Ramos (cell line): ENCODE data around the gene PEPD.

Experiments used
- in situ Hi-C: fragments of 300-500 bp; cut with MboI; formaldehyde crosslinking; loops from one replicate; pipeline ENCODE4 v1.14.3; 2022; ENCODE audit warnings: low sequenced_read_pairs; ENCODE audit not compliant: unreplicated experiment

PEPD gene

DNA sequence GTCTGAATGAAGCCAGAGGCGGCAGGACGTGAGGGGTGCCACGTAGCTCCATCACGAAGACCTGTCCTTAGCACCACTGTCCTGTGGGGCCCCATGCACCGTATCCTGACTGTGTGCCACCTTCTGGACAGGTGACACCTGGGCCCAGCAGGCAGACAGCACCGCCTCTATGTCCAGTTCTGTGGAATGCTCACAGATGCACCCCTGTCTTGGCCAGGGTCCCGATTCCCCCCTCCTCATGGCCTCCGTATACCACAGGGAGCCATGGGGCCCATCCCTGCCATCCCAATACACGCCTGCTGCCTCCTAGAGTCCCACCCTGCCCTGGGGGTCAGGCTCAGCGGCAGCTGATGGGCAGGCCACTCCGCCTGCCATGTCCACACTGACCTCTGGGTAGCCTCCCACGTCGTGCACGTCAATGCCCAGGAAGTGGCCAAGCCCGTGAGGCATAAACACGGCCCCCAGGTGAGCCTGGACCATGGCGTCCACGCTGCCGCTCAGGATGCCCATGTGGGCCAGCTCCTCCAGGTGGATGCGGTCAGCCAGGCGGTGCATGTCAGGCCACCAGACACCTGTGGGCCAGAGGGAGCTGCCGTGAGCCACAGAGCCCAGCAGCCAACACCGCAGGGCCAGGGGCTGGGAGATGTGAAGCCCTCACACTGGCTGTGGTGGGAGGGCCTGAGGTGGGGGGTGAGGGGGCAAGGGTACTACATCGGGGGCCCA, 130.5 kb downstream of the PEPD start:
- in situ Hi-C loops, result no loop called here

DNA sequence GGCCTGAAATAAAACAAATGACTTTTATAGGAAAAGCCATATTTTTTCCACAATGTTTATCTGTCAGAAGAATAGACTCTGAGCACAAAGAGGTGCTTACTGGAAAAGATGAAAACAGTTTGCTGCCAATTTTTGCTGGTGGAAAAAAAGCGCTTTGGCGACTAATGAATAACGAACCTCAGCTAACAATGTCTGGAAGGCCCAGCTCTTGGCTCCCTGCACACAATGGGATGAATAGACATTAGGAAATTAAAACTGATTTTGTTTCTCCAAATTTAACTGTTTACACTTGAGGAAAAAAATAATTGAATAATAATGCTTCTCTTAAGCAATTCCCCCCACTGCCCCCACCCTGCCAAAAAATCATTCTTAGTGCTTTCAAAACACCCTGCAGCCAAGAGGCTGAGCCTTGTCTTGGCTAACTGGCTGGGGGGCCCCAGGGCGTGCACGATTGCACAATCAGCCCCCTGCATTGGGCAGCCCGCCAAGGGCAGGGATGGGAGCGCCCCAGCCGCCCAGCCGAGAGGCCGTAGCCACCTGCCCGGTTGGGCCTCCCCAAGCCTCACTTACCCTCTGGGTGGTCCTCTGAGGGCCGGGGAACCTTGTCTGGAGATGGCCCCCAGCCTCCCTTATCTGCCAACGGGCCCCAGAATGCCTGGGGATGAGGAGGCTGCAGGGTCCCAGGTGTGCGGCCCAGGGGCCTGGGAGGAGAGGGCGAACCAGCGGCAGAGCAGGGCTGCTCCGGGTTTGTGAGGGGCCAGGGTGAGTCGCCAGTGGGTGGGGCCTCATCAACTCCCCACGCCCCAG, 131.3 kb downstream of the PEPD start:
- in situ Hi-C loops, result no loop called here

DNA sequence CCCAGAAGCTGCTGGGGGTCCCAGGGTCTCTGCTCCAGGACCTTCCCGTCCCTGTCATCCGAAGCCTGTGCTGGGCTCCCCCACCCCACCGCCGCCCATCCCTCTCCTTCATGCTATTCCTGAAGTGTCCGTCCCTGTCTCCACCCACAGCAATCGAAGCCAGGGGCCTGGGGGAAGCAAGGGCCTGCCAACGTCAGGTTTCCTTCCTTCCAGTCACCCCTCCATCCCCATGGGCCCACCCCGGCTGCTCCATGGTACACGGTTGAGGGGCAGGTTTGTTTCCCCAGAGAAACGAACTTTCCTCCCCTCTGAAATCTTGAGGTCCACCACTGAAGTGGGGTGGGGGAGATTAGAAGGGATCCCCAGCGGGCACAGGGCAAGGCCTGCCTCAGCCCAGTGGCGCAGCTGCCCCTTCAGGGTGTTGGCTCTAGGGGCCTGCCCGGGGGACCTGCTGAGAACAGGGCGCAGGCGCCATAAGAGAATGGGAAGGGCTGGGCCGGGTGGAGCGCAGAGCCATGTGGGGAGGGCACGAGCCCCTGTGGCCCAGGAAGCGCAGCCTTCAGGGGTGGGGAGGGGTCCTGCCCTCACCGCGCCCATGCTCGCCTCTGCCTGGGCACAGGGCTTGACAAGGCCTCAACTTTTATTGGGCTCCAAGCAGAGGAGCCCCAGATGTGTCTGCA, 132.0 kb downstream of the PEPD start:
- in situ Hi-C loops, result no loop called here

DNA sequence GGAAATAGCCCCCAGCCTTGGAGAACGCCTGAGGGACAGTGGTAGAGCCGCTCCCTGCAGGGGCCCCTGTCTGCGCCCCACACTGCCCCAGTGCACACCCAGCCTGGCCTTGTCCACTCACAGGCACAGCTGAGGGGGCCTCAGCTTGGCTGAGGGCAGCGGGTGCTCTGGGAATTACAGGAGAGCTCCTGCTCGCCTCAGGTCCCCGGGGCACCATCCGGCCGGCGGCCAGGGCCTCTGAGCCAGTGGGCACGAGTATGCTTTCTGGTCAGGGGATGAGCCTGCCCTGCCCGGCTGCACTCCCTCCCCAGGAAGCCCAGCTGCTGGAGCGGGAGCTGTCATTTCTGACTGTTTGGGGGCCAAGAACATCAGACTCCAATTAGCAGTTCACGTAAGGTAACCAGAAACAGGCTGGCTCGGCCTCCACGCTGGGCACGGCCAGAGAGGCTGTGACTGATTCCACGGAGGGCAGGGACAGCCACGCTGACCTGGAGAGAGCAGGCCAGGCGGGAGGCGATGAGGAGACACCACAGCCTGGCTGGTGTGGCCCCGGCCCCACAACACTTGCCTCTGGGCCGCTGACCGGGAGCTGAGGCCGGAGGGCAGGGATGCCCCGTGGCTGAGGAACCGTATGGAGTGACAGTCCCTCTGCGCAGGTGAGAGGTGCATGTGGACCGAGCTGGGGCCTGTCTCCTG, 132.7 kb downstream of the PEPD start:
- in situ Hi-C loops, result no loop called here

DNA sequence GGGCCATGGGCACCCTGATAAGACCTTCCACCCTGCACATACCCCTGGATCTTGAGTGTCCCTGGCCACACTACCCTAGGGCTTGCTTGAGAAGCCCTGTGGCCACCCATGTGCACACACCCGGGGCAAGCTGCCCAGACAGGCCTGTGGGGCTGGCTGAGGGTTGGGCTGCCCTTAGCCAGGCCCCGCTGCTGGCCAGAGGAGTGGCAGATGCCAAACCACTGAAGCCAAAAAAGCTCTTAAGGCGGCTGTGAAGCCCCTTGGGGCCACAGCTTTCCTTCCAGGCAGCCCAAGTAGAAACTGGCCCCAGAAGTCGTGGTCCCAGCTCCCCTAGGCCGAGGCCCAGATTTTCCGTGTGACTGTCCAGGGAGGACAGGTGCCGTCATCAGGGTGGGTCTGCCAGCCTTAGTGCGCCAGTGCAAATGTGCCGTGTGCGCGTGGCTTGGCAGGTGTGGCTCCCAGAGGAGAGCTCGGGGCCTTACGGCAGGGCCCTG, 133.3 kb downstream of the PEPD start:
- in situ Hi-C loops, result no loop called here

DNA sequence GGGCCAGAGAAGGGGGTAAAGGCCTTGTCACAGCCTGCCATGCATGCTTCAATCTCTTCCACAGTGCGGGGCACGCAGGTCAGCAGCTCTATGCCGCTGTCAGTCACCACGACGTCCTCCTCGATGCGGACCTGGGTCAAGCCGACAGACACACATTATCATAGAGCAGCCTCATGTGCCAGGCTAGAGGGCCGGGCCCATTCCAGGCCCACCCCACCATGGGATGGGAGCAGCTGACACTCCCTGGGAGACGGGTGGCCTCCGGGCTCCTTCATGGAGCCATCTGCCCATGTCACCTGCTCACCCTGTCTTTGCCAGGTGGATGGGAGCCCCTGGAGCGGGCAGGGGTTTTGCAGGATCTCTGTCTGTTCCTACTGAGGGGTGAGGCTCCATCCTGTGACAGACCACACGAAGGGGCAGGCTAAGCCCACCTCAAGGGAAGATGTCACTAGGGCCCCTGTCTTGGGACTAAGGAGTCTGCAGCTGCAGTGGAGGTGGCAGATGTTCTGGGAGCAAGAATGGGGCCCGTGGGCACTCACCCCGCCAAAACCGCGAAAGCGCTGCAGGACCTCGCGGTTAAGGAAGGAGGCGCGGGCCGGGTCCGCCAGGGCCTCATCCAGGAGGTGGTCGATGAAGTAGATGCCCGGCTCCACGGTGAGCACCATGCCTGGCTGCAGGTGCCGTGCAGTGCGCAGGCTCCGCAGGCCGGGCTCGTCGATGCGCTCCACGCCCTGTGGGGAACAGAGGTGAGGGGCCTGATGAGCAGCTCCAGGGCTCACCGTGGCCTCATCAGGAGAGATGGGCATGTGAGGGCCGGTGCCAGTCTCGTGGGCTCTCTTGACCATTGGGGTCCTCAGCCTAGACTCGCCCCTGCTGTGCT, 134.0 kb downstream of the PEPD start:
- in situ Hi-C loops, result no loop called here

DNA sequence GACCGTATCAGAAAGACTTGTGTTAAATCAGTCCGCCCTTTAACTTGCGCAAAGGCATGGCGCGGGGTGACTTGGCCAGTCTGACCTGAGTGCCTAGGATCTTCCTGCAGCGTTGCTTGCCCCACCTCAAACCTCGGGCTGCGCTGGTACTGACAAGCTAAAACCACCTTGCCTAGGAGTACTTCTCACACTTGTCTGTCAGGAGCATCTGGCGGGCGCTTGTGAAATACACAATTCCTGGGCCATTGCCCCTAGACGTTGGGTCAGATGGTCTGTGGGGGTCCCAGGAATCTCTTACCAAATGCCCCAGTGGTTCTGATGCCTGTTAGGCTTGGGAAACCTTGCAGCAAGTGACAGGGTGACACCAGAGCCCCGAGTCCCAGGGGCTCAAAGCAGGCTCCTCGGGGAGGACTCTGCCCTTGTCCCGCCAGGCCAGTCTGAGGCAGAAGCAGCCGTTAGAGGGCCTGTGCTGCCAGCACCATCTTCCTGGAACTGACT, 135.2 kb downstream of the PEPD start:
- in situ Hi-C loops, result no loop called here

DNA sequence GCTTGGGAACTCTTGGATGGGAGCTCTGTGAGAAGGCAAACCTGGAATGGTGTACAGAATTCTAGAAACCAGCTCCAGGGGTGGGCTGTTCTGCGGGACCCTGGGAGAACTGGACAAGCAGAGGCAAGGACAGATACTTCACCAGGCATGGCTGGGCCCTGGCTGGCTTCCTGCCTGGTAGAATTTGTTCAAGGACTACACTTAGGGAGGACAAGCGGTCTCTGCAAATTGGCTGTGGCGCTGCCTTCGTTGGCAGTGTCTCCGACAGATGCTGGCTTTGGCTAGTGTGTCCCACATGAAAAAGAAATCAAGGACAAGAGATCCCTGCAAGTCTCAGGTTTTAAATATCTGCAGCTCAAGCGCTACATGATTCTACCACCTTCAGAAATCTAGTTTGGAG, 135.6 kb downstream of the PEPD start:
- in situ Hi-C loops, result no loop called here

DNA sequence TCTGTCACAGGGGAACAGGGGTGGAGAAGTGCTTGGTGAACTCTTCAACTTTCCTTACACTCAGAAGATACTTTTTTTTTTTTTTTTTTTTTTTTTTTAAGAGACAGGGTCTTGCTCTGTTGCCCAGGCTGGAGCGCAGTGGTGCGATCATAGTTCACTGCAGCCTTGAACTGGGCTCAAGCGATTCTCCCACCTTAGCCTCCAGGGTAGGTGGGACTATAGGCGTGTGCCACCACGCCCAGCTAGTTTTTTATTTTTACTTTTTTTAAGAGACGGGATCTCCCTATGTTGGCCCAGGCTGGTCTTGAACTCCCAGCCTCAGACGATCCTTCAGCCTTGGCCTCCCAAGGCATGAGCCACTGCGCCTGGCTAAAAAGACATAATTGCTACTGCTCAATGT, 136.6 kb downstream of the PEPD start:
- in situ Hi-C loops, result no loop called here

DNA sequence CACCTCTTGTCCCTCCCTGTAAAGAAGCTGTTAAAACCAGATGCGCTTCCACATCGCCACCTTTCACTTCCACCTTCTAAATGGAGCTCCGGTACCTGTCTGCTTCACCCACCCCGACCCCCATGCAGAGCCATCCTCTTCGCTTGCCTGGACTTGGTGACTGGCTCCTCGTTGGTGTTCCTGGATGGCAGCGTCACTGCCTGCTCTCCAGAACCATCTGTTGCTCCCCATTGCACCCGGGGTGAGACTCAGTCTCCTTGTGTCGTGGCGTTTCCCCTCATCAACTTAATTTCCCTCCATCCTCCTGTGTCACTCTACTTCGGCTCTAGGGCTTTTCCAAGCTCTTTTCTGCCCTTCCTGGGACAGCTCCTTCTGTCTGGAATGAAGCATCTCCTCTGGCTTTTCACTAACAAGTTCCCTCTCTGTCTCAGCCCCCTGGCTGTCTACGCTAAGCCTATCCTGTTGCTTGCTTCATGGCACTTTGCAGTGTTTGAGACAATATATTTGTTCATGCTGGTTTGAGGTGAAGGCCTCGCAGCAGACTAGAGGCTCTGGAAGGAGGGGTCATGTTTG, 137.8 kb downstream of the PEPD start:
- in situ Hi-C loops, result no loop called here

DNA sequence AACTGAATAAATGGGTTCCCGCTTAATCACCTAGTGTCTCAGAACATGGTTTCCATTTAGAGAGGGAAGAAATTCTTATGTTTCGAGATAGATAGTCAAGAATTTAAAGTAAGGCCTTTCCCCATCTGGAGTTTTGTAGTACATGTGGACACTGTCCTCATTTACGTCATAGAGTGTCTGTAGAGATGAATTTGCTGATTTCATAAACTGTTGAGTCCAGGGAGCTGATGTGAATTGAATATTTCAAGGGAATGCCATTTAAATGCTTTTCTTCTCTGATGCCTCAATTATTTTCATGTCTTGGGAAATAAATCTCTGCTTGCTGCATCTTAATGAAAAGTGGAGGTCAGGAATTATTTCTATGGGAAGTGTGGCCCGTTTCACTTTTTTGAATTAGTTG, 138.6 kb downstream of the PEPD start:
- in situ Hi-C loops, result no loop called here

DNA sequence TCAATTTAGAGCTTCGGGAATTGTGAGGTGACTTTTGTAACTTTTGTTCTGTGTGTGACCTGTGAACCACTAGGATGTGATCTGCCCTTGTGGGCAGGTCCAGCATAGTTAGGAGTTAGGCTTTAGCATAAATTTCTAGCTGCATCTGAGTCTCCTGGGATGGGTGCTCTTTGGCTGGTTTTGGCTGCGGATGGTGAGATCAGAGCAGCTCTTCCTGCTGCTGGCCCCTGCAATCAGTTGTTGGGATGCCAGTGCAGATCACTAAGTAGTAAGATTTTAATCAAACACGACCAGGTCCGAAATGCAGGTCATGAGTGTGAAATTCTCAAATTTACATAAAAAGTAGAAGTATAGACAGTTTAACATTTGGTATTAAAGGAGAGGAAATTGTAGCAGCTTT, 139.6 kb downstream of the PEPD start:
- in situ Hi-C loops, result no loop called here

DNA sequence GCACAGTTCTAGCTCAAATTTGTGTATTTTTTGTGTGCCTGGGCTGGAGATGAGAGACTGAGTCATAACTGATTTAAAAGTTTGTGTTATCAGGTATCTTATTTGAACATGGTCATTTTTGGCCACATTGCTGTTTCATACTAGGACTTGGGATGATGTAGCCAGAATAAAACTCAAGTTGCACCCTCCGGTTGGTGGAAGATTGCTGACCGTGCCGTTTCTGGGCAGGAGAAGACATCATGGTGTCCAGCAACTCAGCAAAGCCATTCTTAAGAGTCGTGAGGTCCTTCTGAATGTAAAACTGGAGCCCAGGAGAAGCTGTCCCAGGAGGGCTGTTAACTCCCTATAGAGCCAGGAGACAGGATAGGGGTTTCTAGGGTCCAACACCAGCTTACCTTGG, 140.5 kb downstream of the PEPD start:
- in situ Hi-C loops, result no loop called here

DNA sequence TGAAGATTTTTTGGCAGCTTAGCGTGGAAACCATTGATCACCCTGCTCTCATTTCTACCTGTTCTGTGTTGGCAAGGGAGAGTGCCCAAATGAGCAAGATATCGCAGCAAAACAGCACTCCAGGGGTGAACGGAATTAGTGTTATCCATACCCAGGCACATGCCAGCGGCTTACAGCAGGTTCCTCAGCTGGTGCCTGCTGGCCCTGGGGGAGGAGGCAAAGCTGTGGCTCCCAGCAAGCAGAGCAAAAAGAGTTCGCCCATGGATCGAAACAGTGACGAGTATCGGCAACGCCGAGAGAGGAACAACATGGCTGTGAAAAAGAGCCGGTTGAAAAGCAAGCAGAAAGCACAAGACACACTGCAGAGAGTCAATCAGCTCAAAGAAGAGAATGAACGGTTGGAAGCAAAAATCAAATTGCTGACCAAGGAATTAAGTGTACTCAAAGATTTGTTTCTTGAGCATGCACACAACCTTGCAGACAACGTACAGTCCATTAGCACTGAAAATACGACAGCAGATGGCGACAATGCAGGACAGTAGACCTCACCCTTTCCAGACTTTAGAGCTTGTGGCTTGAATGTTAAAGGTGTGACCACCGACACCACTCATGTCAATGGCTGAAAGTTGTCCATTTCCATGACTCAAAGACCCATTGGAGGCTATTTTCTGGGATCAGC, 142.3 kb downstream of the PEPD start:
- in situ Hi-C loops, result no loop called here

DNA sequence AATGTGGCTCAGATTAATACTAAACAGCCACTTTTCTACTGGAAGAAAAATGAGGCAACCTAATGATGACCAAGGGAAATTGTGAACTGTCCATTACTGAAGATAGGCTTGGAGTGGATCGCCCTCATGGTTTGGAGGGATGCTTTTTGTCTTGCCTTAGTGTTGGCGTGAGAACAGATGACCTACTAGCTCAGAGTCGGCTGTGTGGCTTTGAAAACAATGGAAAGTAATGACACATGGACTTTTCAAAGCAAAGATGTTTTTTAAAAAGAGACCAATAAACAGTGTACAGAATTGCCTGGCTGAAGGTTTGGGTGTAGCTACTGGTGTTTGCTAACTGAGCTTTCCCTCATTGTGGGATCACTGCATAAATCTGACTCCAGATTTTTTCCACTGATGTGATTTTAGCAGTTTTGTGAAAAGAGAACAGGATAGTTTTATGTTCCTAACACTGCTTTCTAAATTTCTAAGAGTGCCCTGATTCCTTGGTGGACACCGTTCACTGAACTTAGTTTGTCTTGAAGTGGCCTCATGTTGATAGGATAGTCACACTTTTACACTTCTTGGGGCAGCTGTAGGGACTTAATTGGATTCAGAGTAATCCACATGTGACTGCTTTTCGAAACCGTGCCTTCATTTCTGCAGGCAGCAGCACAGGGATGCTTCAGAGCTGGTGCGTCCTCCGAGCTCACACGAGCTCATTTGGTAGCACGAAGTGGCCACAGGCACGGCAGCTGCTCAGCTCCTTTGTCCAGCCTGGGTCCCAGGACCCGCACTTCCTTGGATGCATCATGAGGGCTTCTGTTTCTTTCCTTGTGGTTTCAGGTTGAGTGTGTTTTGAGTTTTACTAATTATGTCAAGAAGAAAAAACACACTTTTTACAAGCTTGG, 143.8 kb downstream of the PEPD start:
- in situ Hi-C loops, result no loop called here

DNA sequence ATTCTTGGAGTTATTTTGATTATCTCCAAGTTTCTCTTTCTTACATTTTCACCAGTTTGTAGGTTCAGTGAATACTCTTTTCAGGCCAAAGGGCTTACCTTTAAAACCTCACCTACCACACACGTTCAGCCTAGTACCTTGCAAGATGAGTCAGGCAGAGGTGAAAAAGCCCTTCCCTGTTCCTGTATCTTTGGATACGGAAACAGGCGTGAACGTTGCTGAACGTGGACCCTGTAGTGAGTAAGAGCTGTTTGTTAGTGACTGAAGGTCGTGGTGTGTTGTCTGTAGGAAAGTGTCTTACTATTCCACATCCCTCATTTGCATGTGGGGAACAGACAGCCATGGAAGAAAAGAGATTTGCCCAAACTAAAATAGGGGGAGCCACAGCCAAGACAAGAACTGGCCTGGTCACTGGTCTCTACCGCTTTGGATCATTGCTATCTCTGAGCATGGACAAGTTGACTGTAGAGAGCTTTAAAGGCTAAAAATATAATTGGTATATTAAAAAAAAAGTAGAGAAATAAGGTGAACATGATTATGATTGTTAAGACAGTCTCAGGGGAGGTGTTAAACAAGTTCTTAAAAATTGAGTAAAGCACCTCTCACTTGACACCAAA, 144.5 kb downstream of the PEPD start:
- in situ Hi-C loops, result no loop called here

DNA sequence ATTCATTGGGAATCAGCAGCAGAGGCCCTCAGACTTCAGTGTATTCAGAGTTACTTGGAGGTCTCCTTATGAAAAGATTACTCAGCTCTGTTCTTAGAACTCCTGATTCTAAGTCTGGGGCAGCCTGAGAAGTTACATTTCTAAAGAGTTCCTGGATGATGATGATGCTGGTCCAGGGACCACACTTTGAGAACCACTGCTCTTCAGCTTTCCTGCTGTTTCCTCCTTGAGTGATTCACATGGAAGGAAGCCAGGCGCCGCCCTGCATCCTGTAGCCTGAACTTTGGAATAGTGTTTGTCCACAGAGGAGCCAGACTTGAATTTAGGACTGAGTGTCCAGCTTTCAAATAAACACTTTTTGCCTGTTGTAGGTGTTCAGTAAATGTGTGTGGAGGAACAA, 145.2 kb downstream of the PEPD start:
- in situ Hi-C loops, result no loop called here
